Germinal center (tissue), 1 donor: ENCODE measurements around the gene HELB.
"Not testable (repeated sequence)": the region's sequence is repeated elsewhere in the genome, so short reads cannot be mapped to it uniquely, and the experiment has no call there.

Experiments
- DNase-seq: peaks from one replicate; pipeline ENCODE4 v3.0.0; 2012; ENCODE audit warnings: mixed read lengths, low spot score

HELB gene

GRCh38 chr12:66303316-66303804 lies 1.1 kb downstream of the HELB start:
- DNase-seq: not testable (repeated sequence)

DNA sequence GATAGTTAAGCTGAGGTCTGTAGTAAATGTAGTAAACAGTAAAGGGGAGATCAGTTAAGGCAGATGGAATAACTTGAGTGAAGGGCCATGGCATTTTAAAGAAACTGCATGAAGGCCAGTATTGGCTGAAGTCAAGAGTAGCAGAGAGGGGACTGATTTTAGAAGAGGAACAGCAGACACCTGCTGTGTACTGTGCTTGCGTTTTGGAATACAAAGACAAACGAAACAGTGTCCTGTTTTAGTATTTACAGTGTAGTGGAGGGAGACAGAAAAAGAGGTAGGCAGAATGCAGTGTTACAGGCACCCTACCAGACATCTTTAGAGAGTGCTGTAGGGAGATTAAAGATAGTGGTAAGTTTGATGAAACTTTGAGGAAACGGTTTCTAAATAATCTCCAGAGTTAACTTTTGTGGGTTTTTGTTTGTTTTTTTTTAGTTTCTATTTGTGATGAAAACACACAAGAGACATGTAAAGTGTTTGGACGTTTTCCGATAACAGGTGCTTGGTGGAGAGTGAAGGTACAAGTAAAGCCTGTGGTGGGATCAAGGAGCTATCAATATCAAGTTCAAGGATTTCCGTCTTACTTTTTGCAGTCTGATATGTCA lies 2.1 kb downstream of the HELB start:
- DNase-seq: no peak

- DNase-seq: no peak
Measured at GRCh38 chr12:66309606-66310005, 7.3 kb downstream of the HELB start.

- DNase-seq: no peak
Measured at GRCh38 chr12:66312189-66312588, 9.9 kb downstream of the HELB start.

- DNase-seq: no peak
Measured at GRCh38 chr12:66314278-66314677, 12.0 kb downstream of the HELB start.

DNA sequence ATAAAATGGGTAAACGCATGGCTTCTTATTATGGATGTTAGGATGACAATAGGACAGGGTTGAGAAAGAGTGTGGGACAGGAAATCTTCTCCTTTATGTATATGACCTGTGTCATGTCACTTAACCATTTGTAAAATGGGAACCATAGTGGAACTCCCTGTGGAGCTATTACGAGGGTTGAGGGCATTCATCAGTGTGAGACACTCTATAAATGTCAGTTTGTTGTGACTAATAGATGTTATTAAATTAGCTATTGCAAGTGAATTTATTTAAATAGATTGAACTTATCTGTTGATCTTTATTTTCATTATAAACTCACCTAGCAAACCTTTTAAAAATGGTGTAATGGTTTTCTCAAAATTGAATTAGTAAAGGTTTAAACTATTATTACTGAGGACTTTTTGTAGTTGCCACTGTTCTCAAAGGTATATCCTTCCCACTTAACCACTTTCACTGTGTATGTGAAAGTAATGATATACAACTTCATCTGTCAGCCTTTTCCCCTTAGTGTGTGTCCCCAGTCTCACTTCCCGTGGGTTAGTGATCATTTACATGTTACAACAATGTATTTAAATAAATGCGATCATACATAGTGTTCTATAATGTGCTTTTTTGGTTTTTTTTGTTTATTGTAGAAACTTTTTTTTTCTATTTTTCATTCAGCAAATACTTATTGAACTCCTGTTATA lies 17.1 kb downstream of the HELB start:
- DNase-seq: no peak

GRCh38 chr12:66320996-66321395 lies 18.7 kb downstream of the HELB start:
- no peak for DNase-seq

- no peak for DNase-seq
Measured at GRCh38 chr12:66321435-66321834, 19.1 kb downstream of the HELB start.

DNA sequence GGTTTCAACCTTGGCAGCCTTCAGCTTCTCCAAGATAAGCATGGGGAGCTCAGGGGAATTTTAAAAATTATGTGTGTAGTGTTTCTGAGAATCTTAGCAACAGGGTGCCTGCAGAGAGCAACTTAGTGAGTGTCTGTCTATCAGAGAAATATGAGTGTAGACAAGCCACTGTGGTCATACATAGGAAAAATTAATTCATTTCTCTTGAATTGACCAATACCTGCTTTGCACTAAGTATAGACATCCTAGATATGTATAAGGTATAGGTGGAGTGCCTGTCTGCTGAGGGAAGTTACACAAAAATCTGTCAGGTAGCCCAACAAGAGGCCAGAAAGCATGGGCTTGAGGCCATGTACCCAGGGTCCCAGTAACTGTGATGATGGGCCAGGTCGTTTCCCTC lies 20.7 kb downstream of the HELB start:
- DNase-seq: no peak

DNA sequence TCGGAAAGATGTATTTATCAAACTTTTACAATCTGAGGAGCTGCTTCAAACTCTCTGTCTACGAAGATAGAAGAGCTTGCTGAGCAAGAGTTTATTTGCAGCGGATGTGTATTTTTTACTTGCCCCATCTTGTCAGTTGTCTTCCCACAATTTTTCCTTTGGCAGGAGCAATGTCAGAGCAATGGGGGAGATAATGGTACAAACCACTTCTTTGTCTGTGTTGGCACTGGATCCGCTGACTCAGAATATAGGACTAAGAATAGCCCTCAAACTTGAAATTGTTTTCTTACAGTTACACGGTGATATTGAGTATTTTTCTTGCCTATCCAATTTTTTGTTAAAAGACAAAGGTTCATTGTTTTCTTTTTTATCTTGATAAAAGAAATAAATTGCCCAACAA lies 27.6 kb downstream of the HELB start:
- DNase-seq: no peak

DNA sequence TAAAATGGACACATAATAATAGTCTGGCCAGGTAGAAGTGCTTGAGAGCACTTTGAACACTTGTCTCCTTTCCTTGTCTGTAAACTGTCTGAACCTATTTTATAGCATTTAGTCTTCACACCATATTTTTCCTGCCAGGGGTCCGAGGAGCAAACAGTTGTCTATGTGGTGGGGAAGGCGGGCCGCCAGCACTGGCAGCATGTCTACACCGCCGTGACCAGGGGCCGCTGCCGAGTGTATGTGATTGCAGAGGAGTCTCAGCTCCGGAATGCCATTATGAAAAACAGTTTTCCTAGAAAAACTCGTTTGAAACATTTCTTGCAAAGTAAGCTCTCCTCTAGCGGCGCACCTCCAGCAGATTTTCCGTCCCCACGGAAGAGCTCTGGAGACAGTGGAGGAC lies 28.7 kb downstream of the HELB start:
- no peak for DNase-seq

DNA sequence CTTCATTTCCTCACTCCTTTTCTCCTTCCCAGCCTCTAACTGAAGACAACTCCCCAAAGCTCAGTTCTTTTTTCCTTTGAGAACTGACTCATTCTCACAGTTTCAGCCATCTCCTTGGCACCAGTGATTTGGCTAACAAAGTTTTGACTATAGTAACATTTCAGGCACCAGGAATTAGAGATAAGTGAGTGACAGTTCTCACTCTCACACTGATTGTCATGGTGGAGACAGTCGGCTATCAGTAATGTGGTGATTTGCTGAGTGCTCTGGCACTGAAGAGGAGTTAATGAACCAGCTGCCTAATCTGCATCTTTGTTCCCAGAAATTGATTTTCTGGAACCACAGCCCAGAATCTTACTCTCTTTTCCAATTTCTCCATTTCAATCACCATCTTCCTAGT lies 29.5 kb downstream of the HELB start:
- DNase-seq: no peak

GRCh38 chr12:66335746-66336145 lies 33.5 kb downstream of the HELB start:
- DNase-seq: no peak

DNA sequence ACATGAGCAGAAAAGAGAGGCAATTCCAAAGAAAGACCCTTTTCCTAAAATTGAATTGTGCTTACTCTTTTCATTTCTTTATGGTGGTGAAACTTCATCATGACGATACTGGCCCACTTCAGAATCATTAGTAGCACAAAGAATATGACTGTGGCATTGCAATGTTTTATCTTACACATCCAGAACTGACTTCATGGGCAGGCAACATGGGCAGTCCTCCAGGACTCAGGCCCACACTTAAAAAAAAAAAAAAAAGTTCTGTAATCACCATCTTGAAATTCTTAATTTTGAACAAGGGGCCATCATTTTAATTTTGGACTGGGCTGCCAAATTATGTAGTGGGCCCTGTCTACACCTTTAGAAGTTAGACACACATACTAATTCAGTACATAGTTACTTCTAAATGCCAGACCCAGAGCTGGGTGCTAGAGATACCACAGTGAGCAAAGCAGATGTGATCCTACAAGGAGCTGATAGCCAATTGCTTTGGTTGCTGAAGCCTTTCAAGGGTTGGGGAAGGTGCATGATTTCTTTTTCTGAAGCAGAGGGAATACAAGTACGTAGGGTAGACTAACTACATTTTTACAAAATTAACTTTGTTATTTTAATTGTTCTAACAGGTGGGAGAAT lies 35.2 kb downstream of the HELB start:
- DNase-seq: no peak

GRCh38 chr12:66340131-66340530 lies 37.8 kb downstream of the HELB start:
- no peak for DNase-seq

- no peak for DNase-seq
Measured at GRCh38 chr12:66341126-66341525, 38.8 kb downstream of the HELB start.

GRCh38 chr12:66345212-66345611 lies 42.9 kb downstream of the HELB start:
- DNase-seq: no peak

GRCh38 chr12:66345956-66346355 lies 43.7 kb downstream of the HELB start:
- DNase-seq: no peak

DNA sequence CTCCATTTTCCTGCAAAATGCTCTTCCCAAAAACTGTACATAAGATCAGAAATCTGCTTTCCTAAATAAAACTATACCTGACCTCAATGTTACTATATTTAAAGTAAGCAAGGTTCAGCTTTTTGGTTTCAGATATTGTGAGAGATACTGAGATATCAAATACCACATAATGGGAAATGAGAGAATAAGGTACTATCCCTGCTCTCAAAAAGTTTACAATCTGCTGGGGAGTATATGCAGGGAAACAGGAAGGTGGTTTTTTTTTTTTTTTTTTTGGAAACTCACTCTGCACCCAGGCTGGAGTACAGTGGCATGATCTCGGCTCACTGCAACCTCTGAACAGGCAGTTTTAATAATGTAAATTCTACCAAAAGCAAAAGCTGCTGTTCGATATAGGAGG lies 49.0 kb downstream of the HELB start:
- no peak for DNase-seq

- peak; percentile 33 for DNase-seq
Measured at GRCh38 chr12:66352197-66352596, 49.9 kb downstream of the HELB start.

GRCh38 chr12:66352899-66353298 lies 50.6 kb downstream of the HELB start:
- DNase-seq: no peak

- DNase-seq: no peak
Measured at GRCh38 chr12:66354291-66354690, 52.0 kb downstream of the HELB start.

DNA sequence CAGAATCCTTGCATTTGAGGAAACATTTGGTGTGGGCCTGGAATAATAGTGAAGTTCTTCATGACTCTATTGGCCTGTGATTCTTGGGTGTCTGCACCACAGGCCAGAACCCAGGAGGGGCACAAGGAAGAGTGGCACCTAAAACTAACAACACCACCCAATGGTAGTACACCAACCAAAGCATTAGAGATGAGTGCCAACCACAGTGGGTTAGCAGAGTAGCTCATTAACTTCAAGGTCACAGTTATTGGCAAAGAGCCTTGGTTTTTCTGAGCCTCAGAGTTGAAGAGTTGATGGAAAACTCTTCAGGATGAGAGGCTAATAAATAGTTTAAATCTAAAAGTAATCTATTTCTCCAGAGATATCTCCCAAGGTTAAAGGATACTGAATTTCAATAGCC lies 57.0 kb downstream of the HELB start:
- no peak for DNase-seq

GRCh38 chr12:66361703-66362102 lies 59.4 kb downstream of the HELB start:
- DNase-seq: no peak
